Endothelial cell of umbilical vein (primary cell): ENCODE results near the gene CCDC138.

Experiments used
- POLR2A ChIP-seq: IDR thresholded peaks from 2 replicates; pipeline ENCODE4 v1.6.1; 2012; ENCODE audit warnings: low read depth, mild to moderate bottlenecking, control low read depth, low read length
- POLR2AphosphoS5 ChIP-seq: IDR thresholded peaks from 2 replicates; pipeline ENCODE4 v1.6.1; 2012; ENCODE audit warnings: low read depth, mild to moderate bottlenecking, control low read depth, low read length, moderate library complexity; ENCODE audit not compliant: insufficient read depth
- TF ChIP-seq, protein P1 (sequence below), 2 donors: IDR thresholded peaks; 1 replicate in 1 of 2; 2 replicates in 1 of 2; pipeline ENCODE4 v1.5.1; 2011; ENCODE audit warnings: low read length in 2 of 2, mild to moderate bottlenecking in 2 of 2, moderate library complexity in 2 of 2, control low read depth in 1 of 2, inconsistent platforms in 1 of 2, low read depth in 1 of 2; ENCODE audit not compliant: insufficient read depth in 1 of 2; ENCODE audit errors: extremely low read depth in 1 of 2

DNA sequence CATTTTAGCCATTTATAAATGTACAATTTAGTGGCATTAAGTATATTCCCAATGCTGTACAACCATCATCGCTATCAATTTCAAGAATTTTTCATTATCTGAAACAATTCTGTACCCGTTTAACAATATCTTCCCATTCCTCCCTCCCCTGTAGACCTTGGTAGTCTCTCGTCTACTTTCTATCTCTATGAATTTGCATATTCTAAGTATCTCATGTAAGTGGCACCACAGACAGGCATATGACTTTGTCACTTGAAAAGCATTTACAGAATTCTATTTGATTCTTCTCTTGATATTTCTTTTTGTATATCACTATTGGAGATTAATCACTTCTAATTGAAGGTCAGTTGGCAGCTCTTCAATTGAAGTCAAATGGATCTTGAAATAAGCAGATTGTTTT lies 48.0 kb downstream of the CCDC138 start:
- no peak for TF ChIP-seq POLR2AphosphoS5
- TF ChIP-seq, protein P1, sequence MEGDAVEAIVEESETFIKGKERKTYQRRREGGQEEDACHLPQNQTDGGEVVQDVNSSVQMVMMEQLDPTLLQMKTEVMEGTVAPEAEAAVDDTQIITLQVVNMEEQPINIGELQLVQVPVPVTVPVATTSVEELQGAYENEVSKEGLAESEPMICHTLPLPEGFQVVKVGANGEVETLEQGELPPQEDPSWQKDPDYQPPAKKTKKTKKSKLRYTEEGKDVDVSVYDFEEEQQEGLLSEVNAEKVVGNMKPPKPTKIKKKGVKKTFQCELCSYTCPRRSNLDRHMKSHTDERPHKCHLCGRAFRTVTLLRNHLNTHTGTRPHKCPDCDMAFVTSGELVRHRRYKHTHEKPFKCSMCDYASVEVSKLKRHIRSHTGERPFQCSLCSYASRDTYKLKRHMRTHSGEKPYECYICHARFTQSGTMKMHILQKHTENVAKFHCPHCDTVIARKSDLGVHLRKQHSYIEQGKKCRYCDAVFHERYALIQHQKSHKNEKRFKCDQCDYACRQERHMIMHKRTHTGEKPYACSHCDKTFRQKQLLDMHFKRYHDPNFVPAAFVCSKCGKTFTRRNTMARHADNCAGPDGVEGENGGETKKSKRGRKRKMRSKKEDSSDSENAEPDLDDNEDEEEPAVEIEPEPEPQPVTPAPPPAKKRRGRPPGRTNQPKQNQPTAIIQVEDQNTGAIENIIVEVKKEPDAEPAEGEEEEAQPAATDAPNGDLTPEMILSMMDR (IDR thresholded peaks at IDR 0.05; ENCODE audit: extremely low read depth in 1 of 2, insufficient read depth in 1 of 2, low read depth in 1 of 2, low read length in 2 of 2): no peak
- no peak for TF ChIP-seq POLR2A
